ENCODE data around the gene ORM2. TPM values are rescaled to one million over a fixed set of nuclear protein-coding genes. Genes with fewer than 3 reads are reported as not detected.

The ORM2 gene
- total RNA-seq, 1 donor from 2014 or later, result not detected

- Mint-ChIP-seq H3K9me3 (peaks cover 4% of the 10 kb centered on the region), H3K27ac (ENCODE audit: unreplicated experiment) (no peak overlapping the region), H3K27me3 (ENCODE audit: low read depth) (no peaks in the 10 kb centered on the region), H3K36me3 (ENCODE audit: low read depth) (peaks cover 5% of the 10 kb centered on the region), H3K4me1 (peaks cover 20% of the 10 kb centered on the region), H3K4me3 (no peak overlapping the region)
- DNase-seq (ENCODE audit: low read depth, low spot score), result no peak
- TF ChIP-seq, protein P1, sequence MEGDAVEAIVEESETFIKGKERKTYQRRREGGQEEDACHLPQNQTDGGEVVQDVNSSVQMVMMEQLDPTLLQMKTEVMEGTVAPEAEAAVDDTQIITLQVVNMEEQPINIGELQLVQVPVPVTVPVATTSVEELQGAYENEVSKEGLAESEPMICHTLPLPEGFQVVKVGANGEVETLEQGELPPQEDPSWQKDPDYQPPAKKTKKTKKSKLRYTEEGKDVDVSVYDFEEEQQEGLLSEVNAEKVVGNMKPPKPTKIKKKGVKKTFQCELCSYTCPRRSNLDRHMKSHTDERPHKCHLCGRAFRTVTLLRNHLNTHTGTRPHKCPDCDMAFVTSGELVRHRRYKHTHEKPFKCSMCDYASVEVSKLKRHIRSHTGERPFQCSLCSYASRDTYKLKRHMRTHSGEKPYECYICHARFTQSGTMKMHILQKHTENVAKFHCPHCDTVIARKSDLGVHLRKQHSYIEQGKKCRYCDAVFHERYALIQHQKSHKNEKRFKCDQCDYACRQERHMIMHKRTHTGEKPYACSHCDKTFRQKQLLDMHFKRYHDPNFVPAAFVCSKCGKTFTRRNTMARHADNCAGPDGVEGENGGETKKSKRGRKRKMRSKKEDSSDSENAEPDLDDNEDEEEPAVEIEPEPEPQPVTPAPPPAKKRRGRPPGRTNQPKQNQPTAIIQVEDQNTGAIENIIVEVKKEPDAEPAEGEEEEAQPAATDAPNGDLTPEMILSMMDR (conservative IDR thresholded peaks at IDR 0.05), result no peak
These were observed 36.9 kb downstream of the ORM2 start for GRCh38 chr9:114366334-114367128.

DNA sequence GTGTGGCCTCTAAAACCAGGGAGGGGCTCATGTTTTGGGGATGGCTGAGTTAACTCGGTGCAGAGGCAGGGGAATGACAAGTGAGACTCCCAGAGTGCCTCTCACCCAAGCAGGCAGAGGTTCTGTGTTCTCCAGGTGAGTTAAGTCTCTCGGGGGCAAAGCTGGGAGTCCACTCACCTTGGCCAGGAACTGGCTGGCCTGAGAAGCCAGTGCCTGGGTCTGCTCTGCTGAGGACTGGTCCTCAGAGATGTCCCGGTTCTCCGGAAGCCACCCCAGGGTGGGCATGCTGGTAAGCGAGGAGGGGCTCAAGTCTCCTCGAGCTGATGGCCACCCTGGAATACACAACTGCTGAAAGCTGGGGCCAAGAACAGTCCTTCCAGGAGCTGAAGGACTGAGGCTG, 37.7 kb downstream of the ORM2 start:
- no peak for DNase-seq (ENCODE audit: low read depth, low spot score)
- Mint-ChIP-seq H3K4me1 (peaks cover 20% of the 10 kb centered on the region), H3K36me3 (ENCODE audit: low read depth) (peaks cover 5% of the 10 kb centered on the region), H3K27ac (ENCODE audit: unreplicated experiment) (no peak overlapping the region), H3K27me3 (ENCODE audit: low read depth) (no peaks in the 10 kb centered on the region), H3K9me3 (peaks cover 4% of the 10 kb centered on the region), H3K4me3 (no peak overlapping the region)
- TF ChIP-seq, protein P1 (conservative IDR thresholded peaks at IDR 0.05), result no peak

- H3K9me3 Mint-ChIP-seq, result peaks cover 4% of the 10 kb centered on the region
- TF ChIP-seq, protein P1 (conservative IDR thresholded peaks at IDR 0.05), result no peak
- peak overlapping the region; percentile 19 for H3K27ac Mint-ChIP-seq (ENCODE audit: unreplicated experiment)
- peaks cover 5% of the 10 kb centered on the region for H3K36me3 Mint-ChIP-seq (ENCODE audit: low read depth)
- H3K4me3 Mint-ChIP-seq, result no peak overlapping the region
- peaks cover 20% of the 10 kb centered on the region for H3K4me1 Mint-ChIP-seq
- DNase-seq (ENCODE audit: low read depth, low spot score), result no peak
- no peaks in the 10 kb centered on the region for H3K27me3 Mint-ChIP-seq (ENCODE audit: low read depth)
These were observed 38.3 kb downstream of the ORM2 start for GRCh38 chr9:114367772-114368569.

- Mint-ChIP-seq H3K27me3 (ENCODE audit: low read depth) (no peaks in the 10 kb centered on the region), H3K9me3 (peaks cover 4% of the 10 kb centered on the region), H3K36me3 (ENCODE audit: low read depth) (peaks cover 5% of the 10 kb centered on the region), H3K4me3 (no peak overlapping the region), H3K4me1 (peaks cover 21% of the 10 kb centered on the region), H3K27ac (ENCODE audit: unreplicated experiment) (no peak overlapping the region)
- TF ChIP-seq, protein P1 (conservative IDR thresholded peaks at IDR 0.05), result no peak
- DNase-seq (ENCODE audit: low read depth, low spot score), result no peak
These were observed 39.8 kb downstream of the ORM2 start for GRCh38 chr9:114369216-114370130.
